Kidney glomerular epithelial cell (primary cell): ENCODE data around the gene SH2D7.

Experiments used
- DNase-seq: peaks from one replicate; lab custom pipeline; 2025; lab: John Stamatoyannopoulos, UW

The SH2D7 gene

DNA sequence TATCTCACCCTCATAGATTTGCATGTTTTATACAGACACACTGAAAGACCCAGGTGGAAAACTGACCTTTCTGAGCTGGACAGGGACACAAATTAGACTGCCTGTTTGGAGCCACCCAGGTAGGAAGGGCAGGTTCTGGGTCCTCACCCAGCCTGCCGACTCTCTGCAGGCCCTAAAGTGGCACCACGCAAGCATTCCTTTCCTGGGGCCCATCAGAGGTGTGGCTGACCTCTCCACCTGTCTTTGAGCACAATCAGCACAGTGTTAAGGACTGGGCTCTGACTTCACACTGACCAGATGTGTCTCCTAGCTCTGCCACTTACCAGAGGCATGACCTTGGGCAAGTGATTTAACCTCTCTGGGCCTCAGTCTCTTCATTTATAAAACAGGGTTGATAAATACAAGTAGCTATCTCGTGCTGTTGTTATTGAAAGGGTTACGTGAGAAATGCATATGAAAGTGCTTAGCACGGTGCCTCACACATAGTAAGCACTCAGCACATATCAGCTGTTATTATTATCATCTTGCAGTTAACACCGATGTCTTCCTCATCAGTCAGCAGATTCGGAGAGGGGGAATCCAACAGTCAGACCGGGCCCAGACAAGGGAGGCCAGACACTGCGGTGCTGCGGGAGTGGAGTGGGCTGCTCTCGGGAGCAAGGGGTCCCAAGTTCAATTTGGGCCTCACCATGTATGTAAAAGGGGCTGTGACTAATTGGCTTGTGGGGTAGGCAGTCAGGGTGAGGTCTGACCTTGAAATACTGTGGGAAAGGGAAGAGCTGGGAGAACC, 12.9 kb upstream of the SH2D7 start:
- DNase-seq: no peak

DNA sequence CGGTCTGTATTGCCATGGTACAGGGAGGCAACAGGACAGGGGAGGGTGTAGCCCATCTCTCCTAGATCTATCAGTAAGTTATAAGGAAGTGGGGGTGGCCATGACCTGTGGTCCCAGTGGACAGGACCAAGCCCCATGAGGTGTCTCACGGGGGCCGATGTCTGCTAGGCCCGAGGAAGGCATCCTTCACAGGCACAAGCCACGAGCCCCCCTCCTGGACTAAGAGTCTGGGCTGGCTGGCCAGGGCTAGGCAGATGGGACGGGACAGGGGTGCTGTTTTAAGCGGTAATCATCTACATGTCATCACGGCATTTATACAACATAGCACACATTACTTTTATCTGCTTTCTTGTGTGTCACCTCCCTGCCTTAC, 12.3 kb upstream of the SH2D7 start:
- DNase-seq: no peak

DNA sequence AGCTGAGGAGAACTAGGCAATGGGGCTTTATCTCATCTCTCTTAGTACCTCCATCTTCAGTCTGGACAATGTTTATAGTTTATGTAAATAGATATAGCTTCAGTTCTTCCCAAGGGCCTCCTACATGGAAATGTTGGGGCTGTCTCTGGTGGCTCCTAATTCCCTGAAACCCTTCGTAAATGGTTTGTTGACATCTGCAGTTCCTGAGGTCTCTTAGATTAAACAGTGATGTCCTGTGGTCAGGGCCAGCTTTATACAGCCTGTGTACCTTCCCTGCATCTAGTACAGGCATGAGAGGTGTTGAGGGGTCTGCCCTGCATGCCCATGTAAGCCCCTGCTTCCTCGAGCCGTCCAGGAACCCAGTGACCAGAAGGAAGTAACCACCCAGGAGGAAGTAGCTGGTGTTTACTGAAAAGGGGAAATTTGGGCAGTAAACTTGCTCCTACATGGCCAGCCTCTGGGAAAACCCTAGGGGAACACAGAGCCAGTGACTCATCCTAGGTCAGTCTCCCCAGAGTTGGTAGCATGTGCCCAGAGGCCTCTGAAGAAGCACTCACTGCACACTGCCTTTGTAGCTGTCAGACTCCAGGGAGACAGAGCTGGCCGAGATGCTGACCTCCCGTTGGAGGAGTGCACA, 10.1 kb upstream of the SH2D7 start:
- DNase-seq: no peak

DNA sequence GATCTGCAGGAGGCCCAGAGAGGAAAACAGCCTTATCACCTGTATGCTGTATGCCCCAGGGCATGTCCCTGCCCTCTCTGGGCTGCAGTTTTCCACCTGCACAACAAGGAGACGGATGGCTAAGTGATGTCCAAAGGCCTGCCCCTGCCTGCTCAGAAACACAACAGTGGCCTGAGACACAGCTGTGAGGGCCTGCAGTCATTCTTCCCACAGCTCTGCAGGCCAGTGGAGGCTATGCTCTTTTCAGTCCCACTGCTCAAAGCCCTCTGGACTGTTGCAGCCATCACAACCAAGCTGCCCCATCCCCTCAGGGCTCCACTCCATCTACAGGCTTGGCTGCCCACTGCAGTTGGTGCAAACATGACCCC, 9.6 kb upstream of the SH2D7 start:
- DNase-seq: no peak

DNA sequence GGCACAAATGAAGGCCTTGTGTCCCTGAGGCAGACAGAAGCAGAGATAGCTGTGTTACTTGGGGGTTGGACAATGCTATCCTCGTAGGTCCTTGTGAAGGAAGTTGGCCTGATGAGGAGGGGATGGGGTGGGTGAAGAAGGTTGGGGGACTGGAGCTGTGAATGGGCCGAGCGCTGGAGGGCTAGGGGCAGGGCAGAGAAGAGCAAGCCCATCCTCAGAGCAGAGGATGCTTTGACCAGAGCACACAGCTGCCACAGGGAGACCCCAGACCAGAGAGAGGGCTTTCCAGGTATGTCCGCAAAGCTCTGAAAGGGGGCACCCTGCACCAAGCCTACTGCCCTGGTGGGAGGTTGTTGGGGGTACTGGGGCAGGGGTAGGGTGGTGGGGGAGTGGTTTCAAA, 9.2 kb upstream of the SH2D7 start:
- no peak for DNase-seq

DNA sequence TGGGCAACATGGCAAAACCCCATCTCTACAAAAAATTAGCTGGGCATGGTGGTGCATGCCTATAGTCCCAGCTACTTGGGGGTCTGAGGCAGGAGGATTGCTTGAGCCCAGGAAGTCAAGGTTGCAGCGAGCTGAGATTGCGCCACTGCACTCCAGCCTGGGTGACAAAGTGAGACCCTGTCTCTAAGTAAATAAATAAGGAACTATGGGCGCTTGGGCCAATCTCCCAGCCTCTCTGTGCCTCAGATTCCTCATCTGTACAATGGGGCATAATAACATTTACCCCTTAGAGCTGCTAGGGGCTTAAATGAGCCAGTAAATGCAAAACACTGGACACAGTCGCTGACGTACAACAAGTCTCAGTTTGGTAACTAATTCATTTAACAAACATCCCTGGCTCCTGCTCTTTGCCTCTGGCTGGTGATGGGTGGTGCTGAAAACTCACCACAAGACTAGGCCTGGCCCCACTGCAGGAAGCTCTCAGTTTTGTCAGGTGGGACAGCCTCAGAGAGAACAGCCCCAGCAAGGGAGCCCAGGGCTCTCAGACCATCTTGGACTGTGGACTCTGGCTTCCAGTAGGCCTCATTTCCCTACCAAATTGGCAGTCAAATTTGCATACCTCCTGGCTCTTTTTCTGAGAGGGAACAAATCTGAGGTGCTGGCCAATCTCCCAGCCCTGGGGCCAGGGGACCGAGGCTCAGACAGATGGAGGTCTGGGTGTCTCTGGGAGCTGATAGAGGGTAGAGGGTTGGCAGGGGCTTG, 8.5 kb upstream of the SH2D7 start:
- DNase-seq: no peak

DNA sequence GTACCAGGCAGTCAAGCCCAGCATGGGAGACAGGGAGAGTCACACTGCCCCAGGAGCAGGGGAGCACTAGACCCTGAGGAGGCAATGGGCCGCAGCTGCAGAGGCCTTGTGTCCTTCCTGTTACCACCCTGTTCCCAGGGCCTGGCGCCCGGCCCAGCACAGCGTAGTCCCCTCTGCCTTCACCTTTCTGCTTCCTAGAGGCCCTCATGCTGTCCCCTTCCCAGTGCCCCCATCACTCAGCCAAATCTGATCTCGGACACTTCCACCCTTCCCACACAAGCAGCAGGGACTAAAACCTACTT, 8.0 kb upstream of the SH2D7 start:
- no peak for DNase-seq

DNA sequence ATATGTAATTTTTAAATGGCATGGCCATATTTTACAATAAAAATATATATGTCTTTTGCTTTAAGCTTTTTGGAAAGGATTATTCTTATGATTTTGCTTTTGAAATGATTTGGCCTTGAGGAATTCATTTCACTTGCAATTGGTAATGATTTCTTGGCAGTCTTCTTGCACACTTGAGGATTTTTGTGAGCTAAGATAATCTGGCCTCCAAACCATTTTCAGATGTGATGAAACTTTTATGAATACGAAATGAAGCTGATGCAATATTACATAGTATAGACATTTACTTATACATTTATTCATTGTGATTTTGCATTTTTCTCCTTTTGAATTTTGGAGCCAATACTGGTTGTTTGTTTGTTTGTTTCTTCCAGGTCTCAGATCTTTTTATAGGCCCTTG, 6.4 kb upstream of the SH2D7 start:
- no peak for DNase-seq

DNA sequence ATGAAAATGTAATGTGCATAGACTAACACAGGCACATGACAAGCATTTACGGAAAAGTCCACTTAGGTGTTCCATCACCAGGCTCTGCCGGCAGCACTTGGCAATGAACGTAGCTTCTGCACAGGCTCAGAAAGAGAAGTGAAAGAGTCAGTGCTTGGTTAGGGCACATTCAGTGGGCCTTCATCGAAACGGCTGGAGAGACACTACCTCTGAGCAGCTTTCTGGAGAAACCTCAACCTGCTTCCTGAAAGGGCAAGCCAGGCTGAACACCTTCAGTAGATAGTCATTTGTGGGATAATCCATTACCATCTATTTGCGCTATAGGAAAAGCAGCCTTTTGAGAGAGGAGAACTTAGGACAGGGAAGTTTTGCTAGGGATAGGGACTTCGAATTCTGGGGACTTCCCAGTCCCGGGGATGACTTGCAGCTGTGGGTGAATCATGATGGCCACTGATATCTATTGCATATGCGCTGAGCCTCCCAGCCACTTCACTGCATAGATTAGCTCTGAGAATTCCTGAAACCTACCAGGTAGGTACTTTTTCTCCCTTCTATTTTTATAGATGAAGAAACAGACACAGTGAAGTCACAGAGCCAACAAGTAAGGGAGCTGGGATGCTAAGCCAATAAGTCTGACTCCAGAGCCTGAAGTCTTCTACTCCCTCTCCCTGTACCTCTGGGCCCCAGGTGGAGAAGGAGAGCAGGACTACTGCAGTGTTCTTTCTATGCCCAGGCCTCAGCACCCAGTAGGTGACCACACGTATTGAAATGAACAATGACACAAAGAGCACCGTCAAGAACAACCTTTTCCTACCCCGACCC, 4.2 kb upstream of the SH2D7 start:
- no peak for DNase-seq

DNA sequence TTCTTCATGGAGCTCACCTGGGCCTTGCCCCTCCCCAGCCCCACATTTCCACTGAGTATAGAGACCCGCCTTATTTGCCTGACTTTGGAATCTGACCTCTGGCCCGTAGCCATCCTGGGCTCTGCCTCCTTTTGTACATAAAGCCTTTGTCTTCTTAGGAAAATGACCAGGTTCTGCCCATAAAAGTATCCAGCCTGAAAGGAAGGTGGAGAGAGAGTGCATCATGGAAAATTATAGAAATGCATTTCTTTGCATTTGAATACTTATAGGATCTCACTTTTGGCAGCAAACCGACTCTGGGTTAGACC, 3.6 kb upstream of the SH2D7 start:
- DNase-seq: no peak

DNA sequence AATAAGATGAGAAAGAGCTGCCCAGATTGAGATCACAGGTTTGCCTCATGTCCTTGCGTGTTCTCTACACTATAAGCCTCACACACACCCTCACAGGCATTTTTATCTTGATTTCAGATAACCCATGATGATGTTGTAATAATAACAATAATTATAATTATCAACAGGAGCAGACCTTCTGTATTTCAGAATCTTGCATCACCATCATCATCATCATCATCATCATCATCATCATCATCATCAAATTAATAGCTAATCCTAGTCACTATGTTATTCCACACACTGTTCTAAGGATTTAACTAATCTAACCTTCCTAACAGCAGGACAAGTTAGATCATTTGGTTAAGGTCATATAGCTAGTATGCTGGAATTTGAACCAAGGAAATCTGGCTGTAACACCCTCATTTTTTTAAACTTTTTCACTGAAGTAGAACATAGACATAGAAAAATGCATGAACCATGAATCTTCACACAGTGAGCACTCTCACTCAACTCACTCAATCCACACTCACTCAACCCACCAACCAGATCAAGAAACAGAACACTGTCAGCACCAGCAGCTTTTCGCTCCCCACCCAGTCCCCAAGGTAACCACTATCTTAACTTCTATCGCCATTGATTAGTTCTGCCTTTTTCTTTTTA, 1.8 kb upstream of the SH2D7 start:
- no peak for DNase-seq

DNA sequence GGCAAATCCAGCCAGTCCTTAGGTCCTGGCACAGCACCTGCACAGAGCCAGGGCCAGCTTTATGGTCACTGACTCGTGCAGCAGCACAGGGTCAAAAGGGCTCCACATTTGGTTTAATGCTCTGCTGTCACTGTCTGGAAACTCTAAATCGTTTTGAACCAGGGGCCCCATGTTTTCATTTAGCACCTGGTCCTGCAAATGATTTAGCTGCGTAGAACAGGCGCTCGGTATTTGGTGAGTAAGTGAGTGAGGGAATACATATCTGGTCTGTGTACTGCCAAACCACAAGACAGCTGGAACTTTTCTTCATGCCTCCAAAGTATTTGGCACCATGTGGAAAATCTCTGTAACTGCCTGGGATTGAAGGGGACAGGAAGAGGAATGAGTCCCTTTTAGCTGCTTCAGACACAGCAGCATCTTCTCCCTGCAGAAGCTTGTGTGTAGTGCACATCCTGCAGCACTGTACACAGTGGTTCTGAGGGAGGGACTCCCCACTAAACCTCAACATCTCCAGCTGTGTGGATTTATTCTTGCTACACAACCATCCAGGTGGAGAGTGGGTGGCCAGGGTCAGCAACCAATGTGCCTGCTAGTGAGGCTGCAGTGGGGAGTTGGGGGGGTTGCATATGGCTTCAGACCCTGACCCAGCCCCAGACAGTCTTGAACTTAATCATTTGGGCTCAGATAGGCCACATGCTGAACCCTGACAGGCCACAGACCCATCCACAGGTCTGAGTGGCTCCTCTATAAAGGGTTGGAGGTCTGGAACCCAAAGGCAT, 1.1 kb downstream of the SH2D7 start:
- DNase-seq: no peak

DNA sequence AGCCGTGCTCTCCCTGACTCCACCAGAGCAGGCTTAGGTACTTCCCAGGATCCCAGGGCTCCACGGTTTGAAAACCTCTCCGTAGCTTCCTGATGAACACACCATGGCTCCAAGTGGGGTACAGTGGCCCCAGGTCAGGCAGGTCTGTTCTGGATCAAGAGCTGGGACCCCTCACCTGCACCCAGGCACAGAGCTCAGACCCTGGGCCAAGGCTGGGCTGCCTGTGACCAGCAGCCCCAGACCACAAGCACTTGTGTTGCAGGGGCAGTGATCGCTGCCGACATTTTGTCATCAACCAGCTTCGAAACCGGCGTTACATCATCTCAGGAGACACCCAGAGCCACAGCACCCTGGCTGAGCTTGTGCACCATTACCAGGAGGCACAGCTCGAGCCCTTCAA, 5.3 kb downstream of the SH2D7 start:
- DNase-seq: no peak

DNA sequence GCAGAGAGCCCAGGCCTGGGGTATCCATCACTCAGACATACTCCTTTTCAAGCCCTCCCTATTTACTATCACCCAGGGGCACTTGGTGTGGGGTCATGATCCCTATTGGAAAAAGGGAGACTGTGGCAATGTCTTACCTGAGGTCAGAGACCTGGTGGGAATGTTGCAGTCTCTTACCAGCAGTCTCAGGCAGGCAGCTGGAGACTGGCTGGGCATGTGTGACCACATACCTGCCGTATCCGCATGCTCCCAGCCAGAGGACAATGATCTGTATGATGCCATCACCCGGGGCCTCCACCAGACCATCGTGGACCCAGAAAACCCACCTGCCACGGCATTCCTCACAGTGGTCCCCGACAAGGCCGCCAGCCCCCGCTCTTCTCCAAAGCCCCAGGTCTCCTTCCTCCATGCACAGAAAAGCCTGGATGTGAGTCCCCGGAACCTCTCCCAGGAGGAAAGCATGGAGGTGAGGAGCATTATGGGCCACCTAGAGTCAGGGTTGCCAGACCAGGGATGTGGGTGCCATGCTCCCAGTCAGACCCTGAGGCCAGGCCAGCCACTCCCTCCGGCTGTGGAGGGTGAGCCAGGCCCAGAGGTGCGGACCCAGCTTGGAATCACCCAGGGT, 5.9 kb downstream of the SH2D7 start:
- DNase-seq: no peak

DNA sequence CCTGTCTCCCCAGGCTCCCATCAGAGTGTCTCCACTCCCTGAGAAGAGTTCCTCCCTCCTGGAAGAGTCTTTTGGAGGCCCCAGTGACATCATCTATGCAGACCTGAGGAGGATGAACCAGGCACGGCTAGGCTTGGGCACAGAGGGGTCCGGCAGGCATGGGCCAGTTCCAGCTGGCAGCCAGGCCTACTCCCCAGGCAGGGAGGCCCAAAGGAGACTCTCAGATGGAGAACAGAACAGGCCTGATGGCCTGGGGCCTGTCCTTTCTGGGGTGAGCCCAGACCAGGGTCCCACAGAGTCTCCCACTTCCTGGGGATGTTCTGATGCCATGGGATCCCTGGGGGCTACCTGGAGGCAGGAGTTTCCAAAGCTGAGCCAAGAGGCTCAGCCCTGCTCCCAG, 8.5 kb downstream of the SH2D7 start:
- no peak for DNase-seq

DNA sequence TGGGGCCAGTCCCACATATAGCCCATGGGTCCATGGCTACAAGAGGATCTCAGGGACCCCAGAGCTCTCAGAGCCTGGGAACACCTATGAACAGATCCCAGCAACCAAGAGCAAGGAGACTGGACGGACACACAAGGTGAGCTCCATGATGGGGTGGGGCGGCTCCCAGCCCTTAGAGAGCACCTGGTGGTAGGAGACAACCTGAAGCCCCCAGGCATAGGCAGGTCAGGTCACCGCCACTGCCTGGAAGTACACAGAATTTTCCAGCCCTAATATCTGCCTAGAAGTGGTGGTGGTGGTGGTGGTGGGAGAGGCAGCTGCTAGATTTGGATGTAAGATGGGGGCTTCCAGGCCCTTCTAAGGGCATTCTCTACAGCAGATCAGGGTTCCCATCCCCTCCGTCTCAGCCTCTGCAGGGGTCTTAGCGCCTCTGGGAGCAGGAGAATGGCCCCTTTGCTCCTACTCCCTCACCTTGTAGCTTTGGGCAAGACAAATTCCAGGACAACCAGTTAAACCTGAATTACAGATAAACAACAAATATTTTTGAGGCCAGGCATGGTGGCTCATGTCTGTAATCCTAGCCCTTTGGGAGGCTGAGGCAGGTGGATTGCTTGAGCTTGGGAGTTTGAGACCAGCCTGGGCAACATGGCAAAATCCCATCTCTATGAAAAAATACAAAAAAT, 9.2 kb downstream of the SH2D7 start:
- DNase-seq: no peak

DNA sequence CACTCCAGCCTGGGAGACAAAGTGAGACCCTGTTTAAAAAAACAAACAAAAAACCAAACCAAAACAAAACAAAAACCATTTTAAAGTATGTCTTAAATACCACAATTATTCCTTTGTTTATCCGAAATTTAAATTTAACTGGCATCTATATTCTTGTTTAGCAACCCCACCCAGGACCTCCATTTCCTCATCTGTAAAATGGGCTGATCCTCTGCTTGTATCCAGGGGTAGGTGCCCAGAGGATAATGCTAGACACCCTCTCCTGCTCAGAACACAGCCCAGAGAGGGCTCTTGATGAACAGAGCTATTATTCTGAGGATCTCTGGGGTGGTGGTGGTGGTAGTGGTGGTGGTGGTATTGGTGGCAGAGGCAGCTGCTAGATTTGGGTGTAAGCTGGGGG, 9.8 kb downstream of the SH2D7 start:
- DNase-seq: no peak

DNA sequence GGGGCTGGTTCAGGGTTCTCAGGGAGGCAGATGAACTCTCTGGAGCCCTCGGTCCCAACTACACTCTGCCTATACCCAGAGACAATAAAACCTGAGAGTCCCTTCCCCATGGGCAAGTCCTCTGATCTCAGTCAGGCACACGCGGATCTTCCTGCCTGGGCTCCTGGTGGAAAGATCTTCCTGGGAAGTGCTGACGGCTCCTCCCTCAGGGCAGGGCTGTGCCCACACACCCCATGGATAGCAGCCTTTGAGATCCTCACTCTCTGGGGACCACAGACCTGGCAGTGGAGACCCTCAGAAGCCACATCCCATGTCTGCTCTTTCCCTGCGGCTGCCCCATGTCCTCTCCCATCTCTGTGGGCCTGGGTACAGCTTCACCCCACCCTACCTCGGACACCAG, 10.4 kb downstream of the SH2D7 start:
- DNase-seq: no peak

DNA sequence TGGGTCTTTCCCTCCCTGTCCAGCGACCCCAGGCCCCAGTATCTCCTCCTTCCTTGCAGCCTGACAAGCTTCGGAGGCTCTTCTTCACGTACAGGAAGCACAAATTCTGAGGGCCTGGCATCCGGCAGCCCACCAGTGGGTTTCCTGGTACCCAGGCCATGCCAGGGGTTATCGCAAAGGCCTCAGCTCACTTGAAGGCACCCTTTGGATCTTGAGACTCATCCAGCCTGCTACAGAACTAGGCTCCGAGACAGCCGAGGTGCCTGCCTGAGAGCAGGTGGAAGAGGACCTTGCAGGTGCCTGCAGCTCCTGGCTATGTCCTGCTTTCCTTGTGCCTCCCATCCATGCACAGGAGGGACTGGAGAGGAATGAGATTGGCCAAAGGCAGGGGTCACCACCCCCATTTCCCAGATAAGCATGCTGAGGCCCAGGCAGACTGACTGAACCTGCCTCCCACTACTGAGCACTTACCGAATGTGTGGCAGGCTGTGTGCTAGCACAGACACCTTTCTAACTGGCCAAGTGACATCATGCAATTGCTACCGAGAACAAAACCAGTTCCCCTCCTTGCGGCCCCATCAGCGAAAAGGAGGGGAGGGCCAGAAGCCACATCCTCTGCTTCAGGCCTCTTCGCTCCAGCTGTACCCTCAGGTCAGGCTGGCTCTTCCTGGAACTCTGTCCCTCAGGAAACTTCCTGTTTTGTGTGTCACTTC, 11.2 kb downstream of the SH2D7 start:
- no peak for DNase-seq

DNA sequence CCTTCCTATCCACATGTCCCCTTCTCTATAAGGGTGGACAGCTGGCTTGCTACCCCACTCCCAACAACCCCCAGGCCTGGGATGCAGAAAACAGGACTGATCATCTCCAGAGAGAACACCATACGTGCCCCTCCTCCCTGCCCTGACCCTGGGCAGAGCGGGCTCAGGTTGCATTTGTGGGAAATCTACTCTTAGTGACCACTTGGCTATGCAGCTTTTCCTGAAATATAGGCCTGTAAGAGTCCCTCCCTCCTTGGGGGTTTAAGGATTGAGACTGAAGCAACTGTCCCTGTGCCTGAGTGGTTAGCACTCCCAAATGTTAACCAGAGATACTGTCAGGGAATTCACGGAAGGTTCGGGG, 11.7 kb downstream of the SH2D7 start:
- no peak for DNase-seq
